GM21737 (cell line): ENCODE measurements around the gene LIMS3.
"Not testable (repeated sequence)": the region's sequence is repeated elsewhere in the genome, so short reads cannot be mapped to it uniquely, and the experiment has no call there.

Experiments used
- ATAC-seq: cut with Tn5 transposase; IDR thresholded peaks from one replicate; pipeline ENCODE4 v1.9.1; 2021; ENCODE audit warnings: mild to moderate bottlenecking, moderate library complexity; ENCODE audit not compliant: unreplicated experiment

The LIMS3 gene

GRCh38 chr2:109924481-109924880, 26.0 kb downstream of the LIMS3 start:
- ATAC-seq = not testable (repeated sequence)

- ATAC-seq = not testable (repeated sequence)
Measured at GRCh38 chr2:109927803-109928202, 29.3 kb downstream of the LIMS3 start.

DNA sequence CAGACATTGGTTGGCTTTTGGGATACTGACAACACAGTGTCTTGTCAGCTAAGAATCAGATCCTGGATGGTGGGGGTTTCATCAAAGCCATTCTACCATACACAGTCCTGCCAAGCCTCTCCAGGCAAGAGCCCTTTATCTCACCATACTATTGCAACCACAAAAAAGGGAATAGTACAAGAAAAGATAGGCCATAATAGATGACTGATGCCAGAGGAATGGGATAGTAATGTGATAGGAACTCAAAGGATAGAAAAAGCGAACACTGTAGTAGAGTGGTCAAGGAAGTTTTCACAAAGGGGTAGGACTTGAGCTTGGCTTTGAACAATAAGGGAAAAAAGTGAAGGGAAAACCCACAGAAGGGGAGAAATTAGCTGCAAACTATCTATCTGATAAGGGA, 30.7 kb downstream of the LIMS3 start:
- ATAC-seq = not testable (repeated sequence)

GRCh38 chr2:109936534-109936933, 38.0 kb downstream of the LIMS3 start:
- not testable (repeated sequence) for ATAC-seq

GRCh38 chr2:109945362-109945761, 46.9 kb downstream of the LIMS3 start:
- not testable (repeated sequence) for ATAC-seq

- not testable (repeated sequence) for ATAC-seq
Measured at GRCh38 chr2:109947262-109947958, 48.9 kb downstream of the LIMS3 start.

DNA sequence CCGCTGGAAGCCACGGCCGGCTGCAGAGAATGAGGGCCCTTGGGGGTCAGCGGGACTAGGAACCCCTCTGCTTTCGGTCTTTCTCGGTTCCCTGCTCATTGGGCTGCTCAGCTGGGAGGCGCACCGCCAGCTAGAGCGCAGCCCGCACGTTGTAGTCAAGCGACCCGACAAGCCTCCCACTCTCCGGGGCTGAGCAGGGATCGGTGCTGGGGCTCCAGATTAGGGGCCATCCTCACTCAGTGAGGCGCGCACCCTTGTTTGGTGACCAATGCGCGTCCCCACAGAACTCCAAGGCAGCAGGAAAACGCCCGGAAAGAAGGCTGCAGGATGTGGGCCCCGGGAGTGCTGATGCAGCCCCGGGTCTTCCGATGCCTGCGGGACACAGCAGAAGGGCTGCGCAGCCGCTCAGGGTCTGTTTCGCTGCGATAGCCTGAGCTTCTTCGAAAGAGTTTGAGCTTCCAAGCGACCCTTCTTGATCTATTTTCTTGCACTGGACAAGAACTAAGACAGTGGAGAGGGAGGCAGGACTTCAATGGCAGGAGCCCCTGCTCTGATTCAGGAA, 49.6 kb downstream of the LIMS3 start:
- not testable (repeated sequence) for ATAC-seq

DNA sequence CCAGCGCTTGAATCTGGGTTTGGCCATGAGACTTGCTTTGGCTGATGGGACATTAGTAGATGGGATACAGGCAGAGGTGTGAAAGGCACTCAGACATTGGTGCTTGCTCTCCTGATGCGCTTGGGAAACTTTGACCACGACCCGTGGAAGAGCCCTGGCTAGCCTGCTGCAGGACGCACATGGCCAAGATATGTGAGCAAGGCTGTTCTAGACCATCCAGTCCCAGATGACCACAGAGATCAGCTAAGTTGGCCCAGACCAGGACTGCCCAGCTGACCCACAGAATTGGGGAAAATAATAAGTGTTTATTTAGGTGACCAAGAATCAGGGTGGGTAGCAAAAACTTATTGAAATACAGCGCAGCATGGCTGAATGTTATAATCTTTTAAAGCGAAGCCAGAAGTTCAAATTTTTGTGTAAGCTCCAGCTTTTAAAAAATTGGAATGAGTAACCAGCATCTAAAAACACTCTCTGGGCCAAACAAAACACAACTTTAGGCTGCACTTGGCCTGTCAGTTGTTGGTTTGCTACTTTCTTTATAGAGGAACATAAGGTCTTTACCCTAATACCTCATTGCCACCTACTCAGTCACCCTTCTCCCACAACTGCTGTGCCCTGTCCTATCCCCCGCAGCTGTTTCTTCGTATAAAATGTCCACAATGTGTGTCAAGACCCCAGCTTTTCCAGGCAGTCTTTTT, 51.8 kb downstream of the LIMS3 start:
- not testable (repeated sequence) for ATAC-seq

DNA sequence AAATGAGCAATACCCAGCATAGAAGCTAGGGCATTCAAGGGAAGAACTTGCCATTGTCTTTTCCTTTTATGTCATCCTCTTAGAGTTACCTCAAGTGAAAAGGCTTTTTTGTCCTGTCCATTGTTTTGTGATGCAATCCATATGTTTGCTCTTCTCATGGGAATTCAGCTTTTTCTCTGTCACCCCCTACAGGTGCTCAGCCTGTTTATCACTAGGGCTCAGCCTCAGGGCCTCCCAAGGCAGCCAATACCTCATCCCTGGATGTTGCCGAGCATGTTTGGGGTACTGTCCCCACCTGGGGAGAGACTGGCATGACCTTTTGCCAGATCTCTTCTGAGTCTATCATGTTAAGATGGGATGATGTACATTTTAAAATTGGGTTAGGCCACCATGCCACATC, 65.5 kb downstream of the LIMS3 start:
- ATAC-seq = not testable (repeated sequence)

DNA sequence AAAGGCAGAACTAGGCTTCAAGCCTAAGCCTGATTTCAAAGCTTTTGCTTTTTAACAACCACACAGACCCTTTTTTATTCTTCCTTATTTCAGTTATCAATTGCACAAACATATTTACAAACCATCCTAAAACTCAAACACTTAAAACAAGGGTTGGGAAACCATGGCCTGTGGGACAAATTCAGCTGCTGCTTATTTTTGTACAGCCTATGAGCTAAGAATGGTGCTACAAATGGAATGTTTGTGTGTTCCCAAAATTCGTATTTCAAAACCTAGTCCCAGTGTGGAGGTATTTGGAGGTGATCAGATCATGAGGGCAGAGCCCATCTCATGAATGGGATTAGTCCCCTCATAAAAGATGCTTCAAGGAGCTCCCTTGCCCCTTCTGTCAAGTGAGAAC, 67.0 kb downstream of the LIMS3 start:
- not testable (repeated sequence) for ATAC-seq

GRCh38 chr2:109966107-109966736, 67.7 kb downstream of the LIMS3 start:
- not testable (repeated sequence) for ATAC-seq

DNA sequence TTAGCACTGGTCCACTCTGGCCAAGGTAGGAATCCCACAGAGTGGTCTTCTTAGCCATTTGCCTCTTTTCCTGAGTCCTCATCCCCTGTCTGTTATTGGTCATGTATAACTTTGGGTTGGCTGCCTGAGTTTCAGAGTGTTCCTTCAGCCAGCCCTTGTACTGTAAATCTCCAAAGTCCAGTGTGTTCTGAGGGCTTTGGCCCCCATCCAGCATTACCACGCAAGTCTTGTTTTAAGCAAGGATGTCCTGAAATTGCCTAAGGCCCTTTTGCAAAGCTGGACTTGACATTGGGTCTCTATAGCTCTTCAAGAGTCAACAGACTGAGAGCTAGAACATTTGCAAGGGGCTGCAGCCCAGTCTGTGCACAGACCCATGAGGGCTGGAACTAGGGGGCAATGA, 68.4 kb downstream of the LIMS3 start:
- not testable (repeated sequence) for ATAC-seq

- ATAC-seq = not testable (repeated sequence)
Measured at GRCh38 chr2:109969864-109970263, 71.4 kb downstream of the LIMS3 start.

DNA sequence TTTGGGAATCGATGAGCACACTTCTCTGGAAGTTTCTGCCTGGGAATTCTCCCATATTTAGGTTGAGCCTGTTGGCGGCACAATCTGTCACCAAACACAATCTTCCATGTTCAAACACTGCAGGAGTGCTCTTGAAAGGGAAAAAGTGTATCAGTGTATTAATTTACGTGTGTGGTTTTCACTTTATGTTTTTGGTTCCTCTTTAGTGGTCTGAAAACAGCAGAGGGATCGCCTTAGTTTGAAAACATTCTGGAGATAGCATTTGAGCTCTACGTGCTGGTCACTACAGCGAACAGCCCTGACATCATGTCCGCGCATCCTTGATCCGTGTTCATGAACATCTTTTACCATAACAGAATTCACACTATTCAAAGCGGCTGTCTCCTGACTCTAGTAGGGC, 73.2 kb downstream of the LIMS3 start:
- ATAC-seq = not testable (repeated sequence)
